Mucosa of descending colon (tissue), 3 donors: ENCODE data around the gene OMA1. TPM values are rescaled to one million over a fixed set of nuclear protein-coding genes. Genes with fewer than 3 reads are reported as not detected.
"Not testable (repeated sequence)": the region's sequence is repeated elsewhere in the genome, so short reads cannot be mapped to it uniquely, and the experiment has no call there.

Experiments
- ATAC-seq: fragments of 200-7000 bp; cut with Tn5 transposase; one replicate; pipeline ENCODE4 v1.9.1; 2020; ENCODE audit warnings: mild to moderate bottlenecking, moderate library complexity
- DNase-seq, 3 donors: peaks; one replicate each; pipeline ENCODE4 v3.0.0-alpha.2; 2020
- H3K36me3 ChIP-seq: fragments of 200-600 bp; one replicate; pipeline ENCODE4 v1.8.0; 2021; ENCODE audit warnings: low read depth, mild to moderate bottlenecking
- H3K4me1 ChIP-seq: fragments of 200-600 bp; one replicate; pipeline ENCODE4 v1.8.0; 2021; ENCODE audit warnings: low read depth, mild to moderate bottlenecking
- H3K4me3 ChIP-seq: fragments of 200-600 bp; one replicate; pipeline ENCODE4 v1.8.0; 2021; ENCODE audit warnings: mild to moderate bottlenecking
- H3K9me3 ChIP-seq: fragments of 200-600 bp; one replicate; pipeline ENCODE4 v1.8.0; 2021; ENCODE audit warnings: mild to moderate bottlenecking
- CTCF ChIP-seq: fragments of 200-600 bp; IDR thresholded peaks from one replicate; pipeline ENCODE4 v1.8.0; 2022; ENCODE audit warnings: antibody characterized with exemption, mild to moderate bottlenecking
- intact Hi-C, 2 donors: fragments of 100-400 bp; cut with DNase I in 1 of 2; cut with micrococcal nuclease in 1 of 2; formaldehyde crosslinking; loops; one replicate each; pipeline versions ENCODE4 v1.11.0 to v1.11.1; 2022; cut with DNase I, micrococcal nuclease
- total RNA-seq, 3 donors: library from RNA; stranded (reverse); fragmentation: NEBNext Ultra II Directional in 2 of 3; extraction: Animal tissue kit (Norgen Biotek cat#: 25700) in 2 of 3; gene quantifications; one replicate each; pipeline versions ENCODE4 v1.2.1 to v1.2.4, GENCODE V29; 2021 to 2023
- donor health status: DM: no; HTN: no; CAD: no; lungs with moderate emphysema.
- donor health status: DM: no; HTN: no; CAD: no.
- donor health status: DM: no; HTN: yes; CAD: no.

OMA1 gene
- total RNA-seq, 3 donors from 2014 or later = 20.4 to 42.4 (median 32.4) TPM

GRCh38 chr1:58584082-58584895 is 37.8 kb upstream of the OMA1 start:
- ATAC-seq (peak; percentile 73), DNase-seq (peak in 2 of 3 donors; percentile 34 to 61)
- intact Hi-C loops = no loop called here

GRCh38 chr1:58583496-58583895 is 37.0 kb upstream of the OMA1 start:
- no peak for TF ChIP-seq CTCF

More at GRCh38 chr1:58584082-58584895, 37.8 kb upstream of the OMA1 start:
- no peaks in the 10 kb centered on the region for H3K36me3 ChIP-seq
- no peak for TF ChIP-seq CTCF
- no peak overlapping the region for H3K4me3 ChIP-seq
- no peaks in the 10 kb centered on the region for H3K9me3 ChIP-seq
- no peaks in the 10 kb centered on the region for H3K4me1 ChIP-seq

GRCh38 chr1:58582143-58582542 is 35.6 kb upstream of the OMA1 start:
- H3K4me1 ChIP-seq, H3K4me3 ChIP-seq, H3K9me3 ChIP-seq, intact Hi-C loops, DNase-seq, H3K36me3 ChIP-seq, ATAC-seq: not testable (repeated sequence)

More at GRCh38 chr1:58583496-58583895, 37.0 kb upstream of the OMA1 start:
- intact Hi-C loops = no loop called here
- H3K9me3 ChIP-seq = no peaks in the 10 kb centered on the region
- no peaks in the 10 kb centered on the region for H3K36me3 ChIP-seq
- H3K4me3 ChIP-seq = no peak overlapping the region
- DNase-seq (no peak), ATAC-seq (peak; percentile 31)
- H3K4me1 ChIP-seq = no peaks in the 10 kb centered on the region

GRCh38 chr1:58581641-58582040 is 35.1 kb upstream of the OMA1 start:
- Histone ChIP-seq H3K4me3 (no peak overlapping the region), H3K4me1 (peaks cover 8% of the 10 kb centered on the region), H3K36me3 (no peaks in the 10 kb centered on the region), H3K9me3 (no peaks in the 10 kb centered on the region)
- intact Hi-C loops = no loop called here
- ATAC-seq (no peak), DNase-seq (no peak)
- TF ChIP-seq CTCF = no peak

- H3K4me3 ChIP-seq = no peak overlapping the region
- intact Hi-C loops = no loop called here
- DNase-seq = no peak
- no peak for TF ChIP-seq CTCF
- peaks cover 13% of the 10 kb centered on the region for H3K4me1 ChIP-seq
- H3K9me3 ChIP-seq = no peaks in the 10 kb centered on the region
- ATAC-seq = no peak
- H3K36me3 ChIP-seq = no peaks in the 10 kb centered on the region
Observed at GRCh38 chr1:58580186-58580585, 33.7 kb upstream of the OMA1 start.

- Histone ChIP-seq H3K4me3 (no peak overlapping the region), H3K36me3 (no peaks in the 10 kb centered on the region), H3K4me1 (peaks cover 13% of the 10 kb centered on the region), H3K9me3 (no peaks in the 10 kb centered on the region)
- no peak for DNase-seq
- no peak for TF ChIP-seq CTCF
- intact Hi-C loops = no loop called here
- ATAC-seq = peak; percentile 32
Observed at GRCh38 chr1:58577654-58578030, 31.1 kb upstream of the OMA1 start.
